GM19324 (cell line): Measurements from ENCODE around the gene RECQL5.
"Not testable (repeated sequence)": the region's sequence is repeated elsewhere in the genome, so short reads cannot be mapped to it uniquely, and the experiment has no call there.

Experiments
- ATAC-seq: cut with Tn5 transposase; IDR thresholded peaks from one replicate; pipeline ENCODE4 v1.9.1; 2021; ENCODE audit warnings: mild to moderate bottlenecking, moderate library complexity; ENCODE audit not compliant: unreplicated experiment, low FRiP score

Gene RECQL5

DNA sequence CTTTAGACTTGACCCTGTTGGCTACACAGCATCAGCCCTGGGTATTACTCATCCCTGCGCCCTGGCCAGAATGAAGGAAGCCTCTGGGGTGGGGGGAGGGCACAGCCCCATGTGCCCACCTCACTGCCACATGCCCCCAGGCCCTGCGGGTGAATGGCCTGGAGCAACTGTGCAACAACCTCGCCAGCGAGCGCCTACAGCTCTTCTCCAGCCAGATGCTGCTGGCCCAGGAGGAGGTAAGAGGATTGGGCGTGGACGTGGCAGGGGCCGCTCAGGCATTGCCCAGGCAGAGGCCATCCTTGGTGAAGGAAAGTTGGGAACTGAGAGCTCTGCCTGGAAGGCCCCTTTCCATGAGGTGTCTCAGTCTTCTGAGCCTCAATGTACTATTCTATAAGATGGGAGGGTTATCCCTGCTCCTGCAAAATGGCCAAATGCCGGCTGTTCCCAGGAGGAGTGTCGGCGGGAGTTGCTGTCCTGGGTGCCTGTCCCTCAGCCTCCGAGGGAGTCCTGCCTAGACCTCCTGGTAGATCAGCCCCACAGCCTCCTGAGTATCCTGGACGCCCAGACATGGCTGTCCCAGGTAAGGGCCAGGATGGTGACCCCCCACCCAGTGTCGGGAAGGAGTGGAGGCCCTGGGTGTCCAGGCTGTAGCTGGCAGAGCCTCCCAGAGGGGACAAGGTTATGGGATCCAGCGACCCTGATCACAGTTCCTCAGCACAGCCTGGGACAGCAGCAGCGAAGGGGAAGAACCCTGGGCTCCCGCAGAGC, 70.5 kb downstream of the RECQL5 start:
- ATAC-seq, result no peak

DNA sequence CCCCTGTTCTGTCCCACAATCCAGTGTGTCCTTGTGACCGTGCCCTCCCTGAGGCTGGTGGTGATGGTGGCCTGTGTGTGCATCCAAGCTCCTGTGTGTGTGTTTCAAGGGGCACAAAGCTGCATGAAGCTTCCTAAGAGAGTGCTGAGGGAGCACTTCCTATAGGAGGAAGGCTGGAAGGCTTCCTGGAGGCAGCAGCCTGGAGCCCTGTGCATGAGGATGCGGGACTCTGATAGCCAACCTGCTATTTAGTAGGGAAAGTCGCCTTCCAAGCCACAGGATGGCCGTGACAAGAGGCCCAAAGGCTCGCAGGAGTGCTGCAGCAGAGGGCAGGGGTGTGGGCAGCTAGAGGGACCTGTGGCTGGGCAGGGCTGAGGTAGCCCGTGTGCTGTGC, 71.0 kb downstream of the RECQL5 start:
- ATAC-seq, result no peak

DNA sequence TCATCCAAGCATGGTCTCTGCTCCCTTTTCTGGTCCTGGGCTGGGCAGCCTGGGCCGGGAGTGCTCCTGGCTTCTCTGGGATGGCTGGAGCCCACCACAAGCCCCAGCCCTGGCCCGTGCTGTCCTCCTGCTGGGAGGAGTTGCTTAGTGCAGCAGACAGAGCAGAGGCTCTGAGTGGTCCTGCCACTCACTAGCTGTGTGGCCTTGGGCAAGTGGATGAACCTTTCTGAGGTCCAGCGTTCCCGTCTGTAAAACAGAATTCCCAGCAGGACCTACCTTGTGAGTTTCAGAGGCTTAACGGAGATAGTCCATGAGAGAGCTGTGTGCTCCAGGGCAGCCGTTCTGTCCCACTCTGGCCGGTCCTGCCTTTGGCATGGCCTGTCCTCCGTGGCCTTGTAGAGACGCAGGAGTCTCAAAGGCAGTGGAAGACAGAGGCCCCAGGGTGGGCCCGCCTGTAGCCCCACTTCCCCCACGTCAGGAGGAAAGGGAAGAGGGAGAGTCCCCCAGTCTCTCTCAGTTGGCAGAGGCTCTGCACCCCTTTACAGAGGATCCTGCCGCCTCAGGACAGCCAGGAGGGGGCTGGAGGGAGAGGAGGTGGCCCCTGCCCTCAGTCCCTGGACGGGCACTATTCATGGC, 71.6 kb downstream of the RECQL5 start:
- ATAC-seq, result no peak

DNA sequence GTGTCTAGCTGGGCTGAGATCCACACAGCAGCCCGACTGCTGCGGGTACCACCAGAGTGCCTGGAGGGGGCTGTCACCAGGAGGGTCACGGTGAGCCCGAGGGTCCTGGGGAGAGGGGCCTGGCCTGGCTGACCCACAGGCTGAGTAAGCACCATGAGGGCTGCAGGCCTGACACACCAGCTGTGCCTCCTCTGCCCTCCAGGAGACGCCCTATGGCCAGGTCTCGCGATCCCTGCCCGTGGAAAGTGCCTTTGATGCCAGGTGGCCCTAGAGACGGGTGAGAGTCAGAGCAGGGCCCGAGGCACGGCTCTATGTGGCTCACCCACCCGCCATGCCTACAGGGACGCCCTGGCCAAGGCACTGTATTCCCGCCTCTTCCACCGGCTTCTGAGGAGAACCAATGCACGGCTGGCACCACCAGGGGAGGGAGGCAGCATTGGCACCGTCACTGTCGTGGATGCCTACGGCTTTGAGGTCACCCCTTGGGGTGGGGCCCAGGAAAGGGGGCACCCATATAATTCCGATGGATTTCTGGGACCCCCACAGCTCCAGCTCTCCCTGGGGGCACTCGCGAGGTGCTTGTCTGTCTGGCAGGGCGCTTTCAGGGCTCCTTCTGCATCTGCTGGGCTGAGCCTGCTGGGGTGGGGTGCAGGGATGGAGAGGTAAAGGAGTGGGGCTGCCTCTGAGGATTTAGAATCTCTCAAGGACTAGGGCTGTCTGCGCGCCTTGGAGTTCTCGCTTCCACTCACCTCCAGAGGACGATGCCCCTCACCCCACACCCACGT, 72.3 kb downstream of the RECQL5 start:
- no peak for ATAC-seq

DNA sequence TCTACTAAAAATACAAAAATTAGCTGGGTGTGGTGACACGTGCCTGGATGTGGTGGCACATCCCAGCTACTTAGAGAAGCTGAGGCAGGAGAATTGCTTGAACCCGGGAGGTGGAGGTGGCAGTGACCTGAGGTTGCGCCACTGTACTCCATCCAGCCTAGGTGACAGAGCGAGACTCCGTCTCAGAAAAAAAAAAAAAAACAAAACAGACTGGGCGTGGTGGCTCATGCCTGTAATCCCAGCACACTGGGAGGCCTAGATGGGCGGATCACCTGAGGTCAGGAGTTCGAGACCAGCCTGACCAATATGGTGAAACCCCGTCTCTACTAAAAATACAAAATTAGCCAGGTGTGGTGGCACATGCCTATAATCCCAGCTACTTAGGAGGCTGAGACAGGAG, 73.5 kb downstream of the RECQL5 start:
- ATAC-seq, result not testable (repeated sequence)

DNA sequence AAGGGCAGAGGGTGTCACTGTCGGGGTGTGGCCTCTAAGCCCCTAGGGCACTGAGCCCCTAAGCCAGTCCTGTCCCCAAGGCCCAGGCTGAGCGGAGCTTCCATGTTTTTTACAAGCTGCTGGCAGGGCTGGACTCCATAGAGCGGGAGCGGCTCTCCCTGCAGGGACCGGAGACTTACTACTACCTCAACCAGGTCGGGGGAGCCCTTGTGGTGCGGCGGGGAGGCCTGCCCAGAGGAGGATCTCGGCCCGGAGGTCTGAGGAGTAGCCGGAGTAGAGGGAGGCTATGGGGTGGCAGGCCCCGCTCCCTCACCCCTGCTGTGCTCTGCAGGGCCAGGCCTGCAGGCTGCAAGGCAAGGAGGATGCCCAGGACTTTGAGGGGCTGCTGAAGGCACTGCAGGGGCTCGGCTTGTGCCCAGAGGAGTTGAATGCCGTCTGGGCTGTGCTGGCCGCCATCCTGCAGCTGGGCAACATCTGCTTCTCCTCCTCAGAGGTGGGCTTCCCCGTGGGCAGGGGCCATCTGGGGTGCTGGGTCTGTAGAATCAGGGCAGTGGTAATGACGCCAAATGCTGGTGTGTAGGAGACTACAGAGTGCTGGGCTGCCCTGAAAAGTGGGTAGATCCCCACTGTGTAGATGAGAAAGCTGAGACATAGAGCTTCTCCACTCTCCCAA, 74.5 kb downstream of the RECQL5 start:
- ATAC-seq, result no peak

DNA sequence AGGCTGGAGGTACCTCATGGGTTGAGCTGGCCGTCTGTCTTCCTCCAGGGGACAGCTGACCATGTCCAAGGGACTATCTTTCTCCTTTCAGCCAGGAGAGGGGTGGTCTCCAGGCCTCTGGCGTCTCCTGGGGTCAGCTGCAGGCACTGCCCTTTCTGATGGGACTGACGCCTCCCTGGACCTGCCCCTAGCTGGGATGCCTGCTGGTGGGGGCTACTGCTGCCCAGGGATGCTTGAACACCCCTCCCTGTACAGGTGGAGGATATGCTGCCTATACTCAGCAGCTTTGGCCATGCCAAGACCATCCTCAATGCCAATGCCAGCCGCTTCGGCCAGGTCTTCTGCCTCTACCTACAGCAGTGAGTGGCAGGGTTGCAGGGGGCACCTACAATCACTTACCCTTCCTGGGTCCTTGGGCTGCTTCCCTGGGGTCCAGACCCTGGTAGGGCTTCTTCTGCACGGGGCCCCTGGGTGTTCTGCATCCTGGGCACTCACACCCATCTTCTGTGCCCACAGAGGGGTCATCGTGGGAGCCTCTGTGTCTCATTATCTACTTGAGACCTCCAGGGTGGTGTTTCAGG, 75.1 kb downstream of the RECQL5 start:
- no peak for ATAC-seq

DNA sequence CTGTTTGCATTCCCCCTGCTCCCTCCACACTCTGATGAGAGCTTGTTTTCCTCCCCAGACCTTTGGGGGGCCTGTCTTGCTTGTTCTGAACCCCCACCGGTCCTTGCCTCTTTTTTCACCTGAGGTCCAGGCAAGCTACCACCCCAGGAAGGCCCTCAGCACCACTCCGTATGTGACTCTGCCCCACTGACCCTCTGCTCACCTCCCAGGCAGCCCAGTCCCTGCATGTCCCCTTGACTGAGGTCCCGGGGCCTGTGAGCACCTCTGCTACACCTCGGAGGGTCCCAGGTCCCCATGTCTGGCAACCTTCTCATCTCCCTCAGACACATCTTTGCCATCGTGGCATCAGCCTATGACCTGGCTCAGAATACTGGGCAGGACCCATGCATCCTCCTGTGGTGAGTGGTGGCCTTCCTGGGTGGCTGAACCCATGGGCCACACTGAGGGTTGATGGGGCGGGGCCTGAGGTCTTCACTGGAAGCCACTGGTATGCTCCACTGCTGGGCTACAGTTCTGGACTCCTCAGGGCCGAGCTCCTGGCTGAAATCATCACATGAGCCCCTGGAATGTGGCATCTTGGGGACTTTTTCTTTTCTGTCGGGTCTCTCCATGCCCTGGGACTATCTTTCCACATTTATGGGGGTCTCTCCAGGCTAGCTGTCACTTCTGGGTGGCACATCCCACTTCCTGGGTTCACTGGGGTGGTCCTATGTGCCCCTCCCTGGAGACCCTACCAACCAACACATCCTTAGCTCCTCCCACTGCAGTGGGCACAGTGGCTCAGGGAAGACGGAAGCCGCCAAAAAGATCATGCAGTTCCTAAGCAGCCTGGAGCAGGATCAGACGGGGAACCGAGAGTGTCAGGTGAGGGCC, 75.9 kb downstream of the RECQL5 start:
- no peak for ATAC-seq

DNA sequence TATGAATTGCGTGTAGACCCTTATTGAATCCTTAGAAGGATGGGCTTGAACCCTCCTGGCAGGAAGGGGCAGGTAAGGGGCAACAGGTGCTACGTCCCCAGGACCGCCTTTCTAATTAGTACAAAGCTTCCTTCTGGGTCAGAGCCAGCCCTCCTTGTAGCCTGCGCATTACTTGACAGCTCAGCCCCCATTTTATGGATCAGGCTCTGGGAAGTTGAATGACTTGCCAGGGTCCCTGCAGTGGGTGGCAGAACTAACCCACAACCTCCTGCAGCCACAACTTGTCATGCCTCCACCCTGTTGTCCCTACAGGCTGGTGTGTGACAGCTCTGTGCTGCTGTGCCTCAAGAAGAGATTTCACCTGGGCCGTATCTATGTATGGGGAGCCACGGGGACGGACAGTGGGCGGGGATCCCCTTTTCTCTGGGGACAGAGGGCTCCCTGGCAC, 76.6 kb downstream of the RECQL5 start:
- ATAC-seq, result no peak

DNA sequence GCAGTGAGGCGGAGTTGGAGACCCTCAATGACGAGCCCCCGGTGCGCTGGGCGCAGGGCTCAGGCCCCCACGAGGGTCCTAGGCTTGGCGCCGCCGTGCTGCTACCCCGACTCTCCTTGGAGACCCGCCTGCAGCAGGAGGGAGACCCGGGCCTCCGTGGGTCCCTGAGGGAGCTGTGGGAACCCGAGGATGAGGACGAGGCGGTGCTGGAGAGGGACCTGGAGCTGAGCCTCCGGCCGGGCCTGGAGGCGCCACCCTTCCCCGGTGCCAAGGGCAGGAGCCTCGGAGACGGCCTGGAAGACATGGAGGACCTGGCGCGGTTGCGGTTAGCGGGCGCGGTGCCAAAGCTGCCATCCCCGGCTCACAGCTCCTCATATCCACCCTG, 77.0 kb downstream of the RECQL5 start:
- ATAC-seq, result no peak

DNA sequence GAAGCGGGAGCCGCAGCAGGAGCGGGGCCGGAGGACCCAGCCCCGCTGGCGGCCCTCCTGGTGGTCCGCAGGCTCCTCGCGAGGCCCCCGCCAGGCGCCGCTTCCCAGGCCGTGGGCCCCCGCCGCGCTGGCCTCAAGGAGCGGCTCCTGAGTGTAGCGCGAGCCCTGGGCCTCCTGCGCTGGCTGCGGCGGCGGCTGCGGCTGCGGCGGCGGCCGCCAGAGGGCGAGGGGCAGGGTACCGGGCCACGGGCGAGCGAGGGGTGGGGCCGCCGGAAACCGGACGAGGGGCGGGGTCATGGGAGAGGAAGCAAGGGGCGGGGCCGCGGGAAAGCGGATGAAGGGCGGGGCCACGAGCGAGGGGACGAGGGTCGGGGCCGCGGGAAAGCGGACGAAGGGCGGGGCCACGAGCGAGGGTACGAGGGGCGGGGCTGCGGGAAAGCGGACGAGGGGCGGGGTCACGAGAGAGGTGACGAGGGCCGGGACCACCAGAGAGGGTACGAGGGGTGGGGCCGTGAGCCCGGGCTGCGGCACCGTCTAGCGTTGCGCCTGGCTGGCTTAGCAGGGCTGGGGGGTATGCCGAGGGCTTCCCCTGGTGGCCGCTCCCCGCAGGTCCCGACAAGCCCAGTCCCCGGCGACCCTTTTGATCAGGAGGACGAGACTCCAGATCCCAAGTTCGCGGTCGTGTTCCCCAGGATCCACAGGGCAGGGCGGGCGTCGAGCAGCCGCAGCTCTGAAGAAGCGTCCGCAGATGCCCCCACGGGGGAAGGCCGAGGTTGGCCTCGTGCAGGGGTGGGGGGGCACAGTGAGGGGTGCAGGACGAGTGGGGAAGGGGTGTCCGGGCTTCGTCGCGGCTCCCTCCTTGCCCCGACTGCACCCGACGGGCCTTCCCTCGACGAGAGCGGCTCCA, 77.7 kb downstream of the RECQL5 start:
- peak; percentile 74 for ATAC-seq

DNA sequence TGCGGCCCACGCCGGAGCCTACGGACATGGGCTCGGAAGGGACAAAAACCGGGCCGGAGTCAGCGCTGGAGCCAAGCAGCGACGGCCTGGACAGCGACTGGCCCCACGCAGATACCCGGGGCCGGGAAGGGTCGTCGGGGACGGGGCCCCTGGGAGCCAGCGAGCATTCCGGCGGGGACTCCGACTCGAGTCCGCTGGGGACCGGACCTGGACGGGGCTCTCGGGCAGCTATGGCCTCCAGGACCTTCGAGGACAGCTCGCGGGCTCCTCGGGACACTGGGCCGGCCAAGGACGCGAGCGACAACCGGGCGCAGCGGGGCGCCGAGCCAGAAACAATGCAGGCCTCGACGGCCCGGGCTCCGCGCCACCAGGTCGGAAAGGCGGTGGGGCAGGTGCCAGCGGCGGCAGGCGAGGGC, 78.3 kb downstream of the RECQL5 start:
- ATAC-seq, result peak; percentile 0

DNA sequence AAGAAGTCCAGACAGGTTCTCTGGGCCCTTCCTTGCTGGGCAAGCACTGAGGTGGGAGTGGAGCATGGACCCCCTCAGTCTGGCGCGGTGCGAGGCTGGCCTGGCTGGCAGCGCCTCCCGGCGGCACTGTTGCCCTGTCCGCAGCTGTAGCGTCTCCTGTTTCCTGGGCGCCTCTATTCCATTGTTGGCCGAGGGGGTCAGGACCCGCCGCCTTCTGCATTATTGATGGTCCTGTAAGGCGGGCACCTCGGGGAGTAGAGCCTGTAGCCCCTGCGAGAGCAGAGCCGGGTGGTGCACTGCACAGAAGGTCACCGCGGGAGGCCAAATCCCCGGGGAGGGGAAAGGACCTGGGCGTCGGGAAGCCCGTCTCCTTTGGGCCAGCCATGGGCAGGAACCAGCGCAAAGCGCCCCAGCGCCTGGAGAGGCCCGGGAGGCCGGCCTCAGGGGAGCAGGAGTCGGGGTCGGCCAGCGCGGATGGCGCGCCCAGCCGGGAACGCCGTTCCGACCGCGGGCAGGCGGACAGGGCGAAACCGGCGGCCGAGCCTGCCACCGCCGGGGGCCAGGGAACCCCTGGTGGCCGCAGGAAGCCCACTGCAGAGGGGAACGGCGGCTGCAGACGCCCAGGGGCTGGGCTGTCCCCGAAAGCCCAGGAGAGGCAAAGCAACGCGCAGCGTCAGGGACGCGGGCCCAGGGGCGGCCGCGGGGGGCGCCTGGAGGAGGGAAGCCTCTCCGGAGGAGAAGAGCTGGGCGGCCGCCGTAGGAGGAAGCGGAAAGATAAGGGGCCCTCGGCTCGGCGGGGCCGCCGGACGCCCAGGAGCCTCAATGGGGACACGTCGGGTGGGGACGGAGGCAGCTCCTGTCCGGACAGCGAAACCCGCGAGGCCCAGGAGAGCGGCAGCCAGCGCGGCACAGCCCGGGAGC, 79.0 kb downstream of the RECQL5 start, which contains the start of gene MYO15B:
Gene MYO15B (plus strand): TSS at position 126 of the 921 bp plus-strand sequence. CDS start 258 bp downstream, at position 384.
- no peak for ATAC-seq

DNA sequence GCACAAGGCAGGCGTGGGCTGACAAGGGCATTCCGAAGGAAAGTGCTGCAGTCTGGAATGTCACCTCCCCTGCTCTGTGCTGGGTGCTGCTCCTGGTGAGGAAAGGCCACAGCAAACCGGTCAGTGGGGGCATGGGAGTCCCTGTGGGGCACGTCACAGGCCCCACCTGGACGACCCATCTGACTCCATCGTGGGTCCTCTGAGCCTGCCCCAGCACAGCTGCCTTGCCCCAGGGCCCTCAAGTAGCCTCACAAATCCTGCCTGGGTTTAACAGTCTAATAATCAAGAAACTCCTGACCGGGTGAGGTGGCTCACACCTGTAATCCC, 82.1 kb downstream of the RECQL5 start:
- ATAC-seq, result no peak

DNA sequence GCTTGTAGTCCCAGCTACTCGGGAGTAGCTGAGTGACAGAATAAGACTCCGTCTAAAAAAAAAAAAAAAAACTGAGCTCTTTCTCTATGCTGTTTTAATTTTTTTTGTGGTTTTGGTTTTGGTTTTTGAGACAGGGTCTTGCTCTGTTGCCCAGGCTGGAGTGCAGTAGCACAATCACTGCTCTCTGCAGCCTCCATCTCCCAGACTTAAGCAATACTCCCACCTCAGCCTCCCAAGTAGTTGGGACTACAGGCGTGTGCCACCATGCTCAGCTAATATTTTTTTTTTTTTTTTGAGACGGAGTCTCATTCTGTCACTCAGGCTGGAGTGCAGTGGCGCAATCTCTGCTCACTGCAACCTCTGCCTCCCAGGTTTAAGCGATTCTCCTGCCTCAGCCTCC, 83.8 kb downstream of the RECQL5 start:
- not testable (repeated sequence) for ATAC-seq

DNA sequence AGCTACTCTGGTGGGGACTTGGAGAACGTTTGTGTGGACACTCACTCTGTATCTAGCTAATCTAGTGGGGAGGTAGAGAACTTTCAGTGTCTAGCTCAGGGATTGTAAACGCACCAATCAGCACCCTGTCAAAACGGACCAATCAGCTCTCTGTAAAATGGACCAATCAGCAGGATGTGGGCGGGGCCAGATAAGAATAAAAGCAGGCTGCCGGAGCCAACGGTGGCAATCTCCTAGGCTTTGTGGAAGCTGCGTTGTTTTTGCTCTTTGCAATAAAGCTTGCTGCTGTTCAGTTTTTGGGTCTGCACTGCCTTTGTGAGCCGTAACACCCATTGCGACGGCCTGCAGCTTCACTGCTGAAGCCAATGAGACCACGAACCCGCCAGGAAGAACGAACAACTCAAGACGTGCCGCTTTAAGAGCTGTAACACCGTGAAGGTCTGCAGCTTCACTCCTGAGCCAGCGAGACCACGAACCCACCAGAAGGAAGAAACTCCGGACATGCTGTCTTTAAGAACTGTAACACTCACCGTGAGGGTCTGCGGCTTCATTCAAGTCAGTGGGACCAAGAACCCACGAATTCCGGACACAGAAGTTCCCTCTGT, 85.7 kb downstream of the RECQL5 start:
- ATAC-seq, result not testable (repeated sequence)
